GM18517 (cell line): ENCODE data around the gene FLVCR1.
"Not testable (repeated sequence)": the region's sequence is repeated elsewhere in the genome, so short reads cannot be mapped to it uniquely, and the experiment has no call there.

Source experiments
- ATAC-seq: cut with Tn5 transposase; IDR thresholded peaks from one replicate; pipeline ENCODE4 v1.9.1; 2021; ENCODE audit warnings: mild to moderate bottlenecking, moderate library complexity; ENCODE audit not compliant: unreplicated experiment

Gene FLVCR1

GRCh38 chr1:212914110-212914509 is 56.0 kb downstream of the FLVCR1 start:
- not testable (repeated sequence) for ATAC-seq

- no peak for ATAC-seq
These were observed 56.7 kb downstream of the FLVCR1 start for GRCh38 chr1:212914789-212915188.

- no peak for ATAC-seq
These were observed 57.4 kb downstream of the FLVCR1 start for GRCh38 chr1:212915245-212916091.

- no peak for ATAC-seq
These were observed 58.5 kb downstream of the FLVCR1 start for GRCh38 chr1:212916481-212917133.

GRCh38 chr1:212917134-212917485 is 59.0 kb downstream of the FLVCR1 start:
- ATAC-seq, result no peak

GRCh38 chr1:212917858-212918257 is 59.8 kb downstream of the FLVCR1 start:
- ATAC-seq, result no peak

- ATAC-seq, result no peak
These were observed 60.7 kb downstream of the FLVCR1 start for GRCh38 chr1:212918824-212919223.

GRCh38 chr1:212920246-212920645 is 62.2 kb downstream of the FLVCR1 start:
- no peak for ATAC-seq

- no peak for ATAC-seq
These were observed 62.8 kb downstream of the FLVCR1 start for GRCh38 chr1:212920896-212921295.

- no peak for ATAC-seq
These were observed 63.9 kb downstream of the FLVCR1 start for GRCh38 chr1:212922016-212922415.

GRCh38 chr1:212926372-212926771 is 68.3 kb downstream of the FLVCR1 start:
- no peak for ATAC-seq

GRCh38 chr1:212928323-212929291 is 70.5 kb downstream of the FLVCR1 start:
- ATAC-seq, result peak; percentile 67

GRCh38 chr1:212930986-212931678 is 73.1 kb downstream of the FLVCR1 start:
- ATAC-seq, result peak; percentile 58

- no peak for ATAC-seq
These were observed 75.9 kb downstream of the FLVCR1 start for GRCh38 chr1:212933815-212934471.

- ATAC-seq, result no peak
These were observed 77.4 kb downstream of the FLVCR1 start for GRCh38 chr1:212935387-212935981.

- no peak for ATAC-seq
These were observed 79.0 kb downstream of the FLVCR1 start for GRCh38 chr1:212937034-212937433.

- ATAC-seq, result no peak
These were observed 80.8 kb downstream of the FLVCR1 start for GRCh38 chr1:212938846-212939245.

- no peak for ATAC-seq
These were observed 83.4 kb downstream of the FLVCR1 start for GRCh38 chr1:212941452-212941851.

- no peak for ATAC-seq
These were observed 84.8 kb downstream of the FLVCR1 start for GRCh38 chr1:212942679-212943392.
